AG09319 (cell line): ENCODE measurements around the gene GRK2.

Source experiments
- DNase-seq: peaks from one replicate; pipeline ENCODE4 v3.0.0-alpha.2; 2010; ENCODE audit warnings: low read depth; ENCODE audit errors: extremely low read depth
- TF ChIP-seq, protein P1 (sequence below): IDR thresholded peaks from 2 replicates; pipeline ENCODE4 v1.5.1; 2011; ENCODE audit warnings: low read depth, mild to moderate bottlenecking, inconsistent platforms, low read length, moderate library complexity

Gene GRK2

GRCh38 chr11:67281552-67282150 is 15.4 kb downstream of the GRK2 start:
- TF ChIP-seq, protein P1, sequence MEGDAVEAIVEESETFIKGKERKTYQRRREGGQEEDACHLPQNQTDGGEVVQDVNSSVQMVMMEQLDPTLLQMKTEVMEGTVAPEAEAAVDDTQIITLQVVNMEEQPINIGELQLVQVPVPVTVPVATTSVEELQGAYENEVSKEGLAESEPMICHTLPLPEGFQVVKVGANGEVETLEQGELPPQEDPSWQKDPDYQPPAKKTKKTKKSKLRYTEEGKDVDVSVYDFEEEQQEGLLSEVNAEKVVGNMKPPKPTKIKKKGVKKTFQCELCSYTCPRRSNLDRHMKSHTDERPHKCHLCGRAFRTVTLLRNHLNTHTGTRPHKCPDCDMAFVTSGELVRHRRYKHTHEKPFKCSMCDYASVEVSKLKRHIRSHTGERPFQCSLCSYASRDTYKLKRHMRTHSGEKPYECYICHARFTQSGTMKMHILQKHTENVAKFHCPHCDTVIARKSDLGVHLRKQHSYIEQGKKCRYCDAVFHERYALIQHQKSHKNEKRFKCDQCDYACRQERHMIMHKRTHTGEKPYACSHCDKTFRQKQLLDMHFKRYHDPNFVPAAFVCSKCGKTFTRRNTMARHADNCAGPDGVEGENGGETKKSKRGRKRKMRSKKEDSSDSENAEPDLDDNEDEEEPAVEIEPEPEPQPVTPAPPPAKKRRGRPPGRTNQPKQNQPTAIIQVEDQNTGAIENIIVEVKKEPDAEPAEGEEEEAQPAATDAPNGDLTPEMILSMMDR, result no peak
- no peak for DNase-seq

DNA sequence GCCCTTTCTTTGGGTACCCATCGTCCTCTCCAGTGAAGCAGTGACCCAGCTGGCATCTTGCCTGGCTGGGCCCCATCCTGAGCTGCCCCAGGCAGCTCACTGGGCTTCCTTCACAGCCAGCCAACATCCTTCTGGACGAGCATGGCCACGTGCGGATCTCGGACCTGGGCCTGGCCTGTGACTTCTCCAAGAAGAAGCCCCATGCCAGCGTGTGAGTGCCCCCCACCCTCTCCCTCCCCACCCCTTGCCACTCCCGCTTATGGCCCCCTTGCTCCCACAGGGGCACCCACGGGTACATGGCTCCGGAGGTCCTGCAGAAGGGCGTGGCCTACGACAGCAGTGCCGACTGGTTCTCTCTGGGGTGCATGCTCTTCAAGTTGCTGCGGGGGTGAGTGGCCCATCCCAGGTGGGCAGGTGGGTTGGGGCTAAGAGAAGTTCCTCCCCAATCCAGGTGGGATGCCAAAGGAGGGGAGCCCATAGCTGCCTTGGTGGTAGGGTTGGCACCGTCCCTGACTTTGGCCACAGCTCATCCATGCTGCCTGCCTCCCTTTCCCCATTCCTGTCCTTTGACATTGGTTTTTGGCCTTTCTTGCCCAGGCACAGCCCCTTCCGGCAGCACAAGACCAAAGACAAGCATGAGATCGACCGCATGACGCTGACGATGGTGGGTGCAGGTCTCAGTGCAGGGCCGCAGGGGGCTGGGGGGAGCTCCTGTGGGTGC is 16.0 kb downstream of the GRK2 start:
- no peak for DNase-seq
- TF ChIP-seq, protein P1, result no peak

GRCh38 chr11:67282876-67283371 is 16.7 kb downstream of the GRK2 start:
- TF ChIP-seq, protein P1, result no peak
- no peak for DNase-seq

- DNase-seq, result no peak
- TF ChIP-seq, protein P1, result no peak
Measured at GRCh38 chr11:67283481-67283963, 17.2 kb downstream of the GRK2 start.

DNA sequence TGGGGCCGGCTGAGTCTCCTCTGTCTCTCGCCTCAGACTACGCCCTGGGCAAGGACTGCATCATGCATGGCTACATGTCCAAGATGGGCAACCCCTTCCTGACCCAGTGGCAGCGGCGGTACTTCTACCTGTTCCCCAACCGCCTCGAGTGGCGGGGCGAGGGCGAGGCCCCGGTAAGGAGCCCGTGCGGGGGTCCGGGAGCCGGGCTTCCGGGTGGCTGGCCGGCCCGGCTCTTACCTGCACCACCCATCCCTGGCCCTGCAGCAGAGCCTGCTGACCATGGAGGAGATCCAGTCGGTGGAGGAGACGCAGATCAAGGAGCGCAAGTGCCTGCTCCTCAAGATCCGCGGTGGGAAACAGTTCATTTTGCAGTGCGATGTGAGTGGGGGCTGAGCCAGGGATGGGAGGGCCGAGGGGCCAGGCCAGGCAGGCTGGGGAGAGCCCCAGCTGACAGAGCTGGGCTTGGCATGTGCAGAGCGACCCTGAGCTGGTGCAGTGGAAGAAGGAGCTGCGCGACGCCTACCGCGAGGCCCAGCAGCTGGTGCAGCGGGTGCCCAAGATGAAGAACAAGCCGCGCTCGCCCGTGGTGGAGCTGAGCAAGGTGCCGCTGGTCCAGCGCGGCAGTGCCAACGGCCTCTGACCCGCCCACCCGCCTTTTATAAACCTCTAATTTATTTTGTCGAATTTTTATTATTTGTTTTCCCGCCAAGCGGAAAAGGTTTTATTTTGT is 18.7 kb downstream of the GRK2 start:
- no peak for DNase-seq
- TF ChIP-seq, protein P1, result no peak

DNA sequence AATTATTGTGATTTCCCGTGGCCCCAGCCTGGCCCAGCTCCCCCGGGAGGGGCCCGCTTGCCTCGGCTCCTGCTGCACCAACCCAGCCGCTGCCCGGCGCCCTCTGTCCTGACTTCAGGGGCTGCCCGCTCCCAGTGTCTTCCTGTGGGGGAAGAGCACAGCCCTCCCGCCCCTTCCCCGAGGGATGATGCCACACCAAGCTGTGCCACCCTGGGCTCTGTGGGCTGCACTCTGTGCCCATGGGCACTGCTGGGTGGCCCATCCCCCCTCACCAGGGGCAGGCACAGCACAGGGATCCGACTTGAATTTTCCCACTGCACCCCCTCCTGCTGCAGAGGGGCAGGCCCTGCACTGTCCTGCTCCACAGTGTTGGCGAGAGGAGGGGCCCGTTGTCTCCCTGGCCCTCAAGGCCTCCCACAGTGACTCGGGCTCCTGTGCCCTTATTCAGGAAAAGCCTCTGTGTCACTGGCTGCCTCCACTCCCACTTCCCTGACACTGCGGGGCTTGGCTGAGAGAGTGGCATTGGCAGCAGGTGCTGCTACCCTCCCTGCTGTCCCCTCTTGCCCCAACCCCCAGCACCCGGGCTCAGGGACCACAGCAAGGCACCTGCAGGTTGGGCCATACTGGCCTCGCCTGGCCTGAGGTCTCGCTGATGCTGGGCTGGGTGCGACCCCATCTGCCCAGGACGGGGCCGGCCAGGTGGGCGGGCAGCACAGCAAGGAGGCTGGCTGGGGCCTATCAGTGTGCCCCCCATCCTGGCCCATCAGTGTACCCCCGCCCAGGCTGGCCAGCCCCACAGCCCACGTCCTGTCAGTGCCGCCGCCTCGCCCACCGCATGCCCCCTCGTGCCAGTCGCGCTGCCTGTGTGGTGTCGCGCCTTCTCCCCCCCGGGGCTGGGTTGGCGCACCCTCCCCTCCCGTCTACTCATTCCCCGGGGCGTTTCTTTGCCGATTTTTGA is 19.5 kb downstream of the GRK2 start:
- DNase-seq, result no peak
- TF ChIP-seq, protein P1, result no peak
